MCF 10A (cell line): ENCODE results near the gene OR1K1. TPM values are rescaled to one million over a fixed set of nuclear protein-coding genes. Genes with fewer than 3 reads are reported as not detected.

Source experiments
- BruUV-seq: library from RNA; stranded (reverse); fragments of 400-500 nt; replicated peaks from 2 replicates; lab custom pipeline; 2021; lab: Mats Ljungman, UMichigan
- CTCF ChIA-PET: fragments of 300-600 bp; sonication (Branson Sonifier 250); formaldehyde crosslinking; extraction: SDS; loops from one replicate; lab custom pipeline; 2021; ENCODE audit warnings: antibody characterized with exemption, inconsistent platforms; lab: Yijun Ruan, JAX
- POLR2A ChIA-PET: fragments of 300-600, 350-650 bp; sonication (Branson Sonifier 250); formaldehyde crosslinking; extraction: SDS; loops from one replicate; lab custom pipeline; 2020; ENCODE audit warnings: antibody characterized with exemption, inconsistent platforms; lab: Yijun Ruan, JAX
- DNase-seq: peaks from one replicate; pipeline ENCODE4 v3.0.0-alpha.2; 2018; ENCODE audit not compliant: unreplicated experiment
- H3K27ac Mint-ChIP-seq: one replicate; pipeline ENCODE4 v1.8.0; 2022; ENCODE audit warnings: mild to moderate bottlenecking, low read depth, mixed read lengths; ENCODE audit not compliant: unreplicated experiment
- H3K27me3 Mint-ChIP-seq: one replicate; pipeline ENCODE4 v1.8.0; 2022; ENCODE audit warnings: mixed read lengths; ENCODE audit not compliant: insufficient read depth, unreplicated experiment
- H3K36me3 Mint-ChIP-seq: one replicate; pipeline ENCODE4 v1.8.0; 2022; ENCODE audit warnings: mild to moderate bottlenecking, moderate library complexity, mixed read lengths; ENCODE audit not compliant: insufficient read depth, unreplicated experiment
- H3K4me1 Mint-ChIP-seq: one replicate; pipeline ENCODE4 v1.8.0; 2022; ENCODE audit warnings: mixed read lengths; ENCODE audit not compliant: insufficient read depth, unreplicated experiment
- H3K4me3 Mint-ChIP-seq: one replicate; pipeline ENCODE4 v1.8.0; 2022; ENCODE audit warnings: mild to moderate bottlenecking, moderate library complexity, mixed read lengths; ENCODE audit not compliant: unreplicated experiment
- H3K9me3 Mint-ChIP-seq: one replicate; pipeline ENCODE4 v1.8.0; 2022; ENCODE audit warnings: mixed read lengths; ENCODE audit not compliant: unreplicated experiment
- intact Hi-C: fragments of 100-400 bp; cut with micrococcal nuclease; formaldehyde crosslinking; loops from 2 replicates; pipeline ENCODE4 v1.14.1; 2022
- total RNA-seq: library from RNA; stranded (reverse); gene quantifications from 2 replicates; pipeline ENCODE4 v1.2.3, GENCODE V29; 2022
- TF ChIP-seq, protein P1 (sequence below): fragments of 200-600 bp; IDR thresholded peaks from one replicate; pipeline ENCODE4 v1.8.0; 2022; ENCODE audit warnings: antibody characterized with exemption, mild to moderate bottlenecking; ENCODE audit not compliant: unreplicated experiment

OR1K1 gene
- total RNA-seq, 1 experiment from 2014 or later: not detected

DNA sequence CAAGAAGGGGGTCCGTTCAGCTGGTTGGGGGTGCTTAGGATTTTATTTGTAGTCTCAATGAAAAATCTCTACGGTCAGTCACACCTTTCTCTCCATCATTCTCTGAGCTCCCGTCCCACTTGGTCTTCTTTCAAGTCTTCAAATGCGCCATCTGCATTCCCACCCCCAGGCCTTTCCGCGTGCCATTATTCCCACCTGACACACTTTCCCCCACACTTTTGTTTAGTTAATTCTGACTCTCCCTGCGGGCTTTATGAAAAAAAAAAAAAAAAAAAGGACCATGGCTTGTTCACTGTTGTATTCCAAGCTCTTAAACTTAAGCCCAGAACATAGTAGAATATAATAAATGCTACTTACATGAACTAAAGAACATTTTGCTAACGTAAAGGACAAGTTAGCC, 22.9 kb upstream of the OR1K1 start:
- ChIA-PET CTCF (interaction anchor here (1.3 kb wide), 1 partner anchor 13 kb away, joined by 3 read pairs; no protein-coding TSS in a partner anchor), POLR2A (interaction anchor here (0.7 kb wide), 1 partner anchor 82 kb away, joined by 3 read pairs; no protein-coding TSS in a partner anchor)
- H3K27me3 Mint-ChIP-seq: peaks cover 8% of the 10 kb centered on the region
- H3K4me1 Mint-ChIP-seq: peaks cover 17% of the 10 kb centered on the region
- TF ChIP-seq, protein P1, sequence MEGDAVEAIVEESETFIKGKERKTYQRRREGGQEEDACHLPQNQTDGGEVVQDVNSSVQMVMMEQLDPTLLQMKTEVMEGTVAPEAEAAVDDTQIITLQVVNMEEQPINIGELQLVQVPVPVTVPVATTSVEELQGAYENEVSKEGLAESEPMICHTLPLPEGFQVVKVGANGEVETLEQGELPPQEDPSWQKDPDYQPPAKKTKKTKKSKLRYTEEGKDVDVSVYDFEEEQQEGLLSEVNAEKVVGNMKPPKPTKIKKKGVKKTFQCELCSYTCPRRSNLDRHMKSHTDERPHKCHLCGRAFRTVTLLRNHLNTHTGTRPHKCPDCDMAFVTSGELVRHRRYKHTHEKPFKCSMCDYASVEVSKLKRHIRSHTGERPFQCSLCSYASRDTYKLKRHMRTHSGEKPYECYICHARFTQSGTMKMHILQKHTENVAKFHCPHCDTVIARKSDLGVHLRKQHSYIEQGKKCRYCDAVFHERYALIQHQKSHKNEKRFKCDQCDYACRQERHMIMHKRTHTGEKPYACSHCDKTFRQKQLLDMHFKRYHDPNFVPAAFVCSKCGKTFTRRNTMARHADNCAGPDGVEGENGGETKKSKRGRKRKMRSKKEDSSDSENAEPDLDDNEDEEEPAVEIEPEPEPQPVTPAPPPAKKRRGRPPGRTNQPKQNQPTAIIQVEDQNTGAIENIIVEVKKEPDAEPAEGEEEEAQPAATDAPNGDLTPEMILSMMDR: no peak
- DNase-seq: no peak
- no TSS peak for BruUV-seq
- H3K4me3 Mint-ChIP-seq: no peak overlapping the region
- H3K36me3 Mint-ChIP-seq: no peaks in the 10 kb centered on the region
- intact Hi-C loops: no loop called here
- peaks cover 12% of the 10 kb centered on the region for H3K9me3 Mint-ChIP-seq
- peak overlapping the region; percentile 20 for H3K27ac Mint-ChIP-seq

DNA sequence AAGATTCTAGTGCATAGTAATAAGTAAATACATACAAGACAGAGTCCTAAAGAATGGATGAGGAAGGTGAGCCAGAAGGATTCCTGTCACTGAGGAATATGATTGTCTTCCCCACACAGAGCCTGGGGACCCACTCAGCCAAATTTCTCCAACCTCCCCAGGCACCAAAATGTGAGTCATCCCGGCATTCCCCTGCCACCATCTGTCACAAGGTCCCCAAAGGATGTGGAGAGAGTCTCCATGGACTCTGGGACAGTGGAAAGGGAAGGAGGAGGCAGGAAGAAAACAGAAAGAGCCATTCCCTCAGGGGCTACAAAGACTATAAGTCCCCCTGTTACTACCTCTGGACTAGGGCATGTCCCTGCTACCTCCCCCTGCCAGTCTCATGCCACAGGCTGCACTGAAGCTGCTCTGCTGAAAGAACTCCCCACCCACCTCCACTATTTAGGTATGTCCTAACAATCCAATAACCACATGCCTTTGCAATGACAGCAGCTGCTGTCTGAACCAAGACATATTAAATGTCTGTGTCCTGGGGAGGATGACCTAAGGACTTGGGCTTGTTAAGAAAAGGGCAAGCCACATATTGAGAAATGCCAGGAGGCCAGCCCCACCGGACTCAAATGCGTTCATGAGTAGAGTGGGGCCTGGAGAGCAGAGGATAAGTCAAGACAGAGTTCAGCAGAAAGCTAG, 21.8 kb upstream of the OR1K1 start:
- intact Hi-C loops: no loop called here
- no peak overlapping the region for H3K4me3 Mint-ChIP-seq
- H3K27ac Mint-ChIP-seq: peak overlapping the region; percentile 37
- H3K27me3 Mint-ChIP-seq: peaks cover 5% of the 10 kb centered on the region
- TF ChIP-seq, protein P1: no peak
- BruUV-seq: no TSS peak
- peaks cover 3% of the 10 kb centered on the region for H3K9me3 Mint-ChIP-seq
- no peaks in the 10 kb centered on the region for H3K36me3 Mint-ChIP-seq
- CTCF ChIA-PET: interaction anchor here (1.2 to 1.3 kb wide), 2 partner anchors 12 to 160 kb away, joined by 3 to 5 read pairs; no protein-coding TSS in a partner anchor
- peaks cover 17% of the 10 kb centered on the region for H3K4me1 Mint-ChIP-seq
- peak; percentile 53 for DNase-seq
- POLR2A ChIA-PET: interaction anchor here (0.7 to 1.2 kb wide), 3 partner anchors 23 to 279 kb away, joined by 3 to 4 read pairs (median 4); no protein-coding TSS in a partner anchor

DNA sequence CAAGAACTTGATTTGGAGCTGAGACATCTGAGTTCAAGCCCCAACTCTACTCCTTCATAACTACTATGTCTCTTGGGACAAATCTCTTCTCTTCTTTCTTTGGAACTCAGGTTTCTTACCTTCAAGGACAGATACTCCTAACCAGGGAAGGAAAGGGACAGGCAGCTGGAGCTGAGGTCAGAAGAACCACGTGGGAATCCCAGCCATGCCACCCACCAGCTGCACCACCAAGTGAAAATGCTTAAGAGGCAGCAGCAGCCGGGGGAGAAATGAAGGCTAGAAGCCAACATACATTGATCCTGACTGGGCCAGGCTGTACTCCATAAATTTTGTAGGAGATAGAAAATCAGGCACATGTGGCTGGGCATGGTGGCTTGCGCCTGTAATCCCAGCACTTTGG, 20.7 kb upstream of the OR1K1 start:
- H3K27me3 Mint-ChIP-seq: peaks cover 11% of the 10 kb centered on the region
- no peak overlapping the region for H3K4me3 Mint-ChIP-seq
- ChIA-PET POLR2A (no interaction called here), CTCF (interaction anchor here (0.6 to 1.2 kb wide), 3 partner anchors 161 to 313 kb away, joined by 3 to 5 read pairs (median 3); no protein-coding TSS in a partner anchor)
- H3K27ac Mint-ChIP-seq: no peak overlapping the region
- TF ChIP-seq, protein P1: no peak
- intact Hi-C loops: no loop called here
- H3K4me1 Mint-ChIP-seq: peaks cover 17% of the 10 kb centered on the region
- no peaks in the 10 kb centered on the region for H3K36me3 Mint-ChIP-seq
- no peaks in the 10 kb centered on the region for H3K9me3 Mint-ChIP-seq
- BruUV-seq: no TSS peak
- no peak for DNase-seq

DNA sequence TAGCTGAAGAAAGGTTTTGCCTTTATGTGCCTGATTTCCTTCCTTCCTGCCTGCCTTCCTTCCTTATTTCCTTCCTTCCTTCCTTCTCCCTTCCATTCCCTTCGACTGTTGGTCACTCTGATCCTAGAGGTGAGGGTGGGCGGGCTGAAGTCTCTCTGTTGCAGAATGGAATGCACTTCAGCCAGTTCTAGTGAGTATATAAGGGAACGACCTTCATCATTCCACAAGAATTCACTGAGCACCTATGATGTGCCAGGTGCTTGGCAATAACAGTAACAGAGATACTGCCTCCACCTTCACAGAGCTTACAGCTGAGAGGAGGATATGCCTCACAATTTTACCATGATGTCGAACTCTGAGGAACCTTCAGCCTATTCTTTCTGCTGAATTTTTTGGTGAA, 19.9 kb upstream of the OR1K1 start:
- Mint-ChIP-seq H3K9me3 (no peaks in the 10 kb centered on the region), H3K4me3 (no peak overlapping the region), H3K27ac (no peak overlapping the region), H3K4me1 (peaks cover 17% of the 10 kb centered on the region), H3K27me3 (peaks cover 11% of the 10 kb centered on the region), H3K36me3 (no peaks in the 10 kb centered on the region)
- CTCF ChIA-PET: interaction anchor here (0.6 to 1.1 kb wide), 4 partner anchors 23 to 657 kb away, joined by 3 to 4 read pairs (median 3); no protein-coding TSS in a partner anchor
- DNase-seq: no peak
- TF ChIP-seq, protein P1: no peak
- BruUV-seq: no TSS peak
- POLR2A ChIA-PET: no interaction called here
- intact Hi-C loops: no loop called here
